HCT116 (cell line): ENCODE results near the gene LMLN. TPM values are rescaled to one million over a fixed set of nuclear protein-coding genes. Genes with fewer than 3 reads are reported as not detected.

Experiments used
- ATAC-seq: fragments of 200-7000 bp; cut with Tn5 transposase; 2 replicates; pipeline ENCODE4 v1.9.1; 2020; ENCODE audit warnings: mild to moderate bottlenecking, moderate library complexity
- BruUV-seq: library from RNA; stranded (reverse); fragments of 400-500 nt; replicated peaks from 2 replicates; lab custom pipeline; 2021; lab: Mats Ljungman, UMichigan
- CTCF ChIA-PET: fragments of 300-600 bp; sonication (Branson Sonifier 250); formaldehyde crosslinking; loops from one replicate; lab custom pipeline; 2021; ENCODE audit warnings: antibody characterized with exemption; lab: Charles Lee
- POLR2A ChIA-PET: fragments of 300-600, 350-600 bp; sonication (Branson Sonifier 250); formaldehyde crosslinking; loops from one replicate; lab custom pipeline; 2021; ENCODE audit warnings: antibody characterized with exemption; lab: Charles Lee
- RAD21 ChIA-PET, 2 experiments: fragments of 300-600 bp; sonication (Branson Sonifier 250); formaldehyde crosslinking; loops; one replicate each; lab custom pipeline; 2023; ENCODE audit warnings: low total read pairs in 2 of 2; ENCODE audit not compliant: uncharacterized antibody in 2 of 2, unreplicated experiment in 2 of 2, low non-redundant PET in 1 of 2; lab: Charles Lee
- DNase-seq: peaks from one replicate; pipeline ENCODE4 v3.0.0-alpha.2; 2010; ENCODE audit warnings: low read depth, low spot score
- H2AFZ ChIP-seq: fragments of 200-600 bp; shearing (Covaris generic), sonication (generic); 2 replicates; pipeline ENCODE4 v1.6.1; 2017; ENCODE audit warnings: low read depth, mixed run types, mixed read lengths, antibody characterized with exemption, low read length; ENCODE audit not compliant: poor library complexity, severe bottlenecking
- H3K27ac ChIP-seq: 2 replicates; pipeline ENCODE4 v1.5.1; 2012; ENCODE audit warnings: low read depth, low read length
- H3K27me3 ChIP-seq: fragments of 200-600 bp; sonication (generic); 2 replicates; pipeline ENCODE4 v1.6.1; 2016; ENCODE audit warnings: mixed run types, low read length, mixed read lengths; ENCODE audit not compliant: insufficient read depth
- H3K36me3 ChIP-seq, 2 experiments: fragments of 200-500 bp in 1 of 2; fragments of 200-600 bp in 1 of 2; sonication (Bioruptor generic) in 1 of 2; sonication (generic) in 1 of 2; 2 replicates each; pipeline versions ENCODE4 v1.5.1 to v1.6.1; 2014 to 2016; ENCODE audit warnings: low read length in 2 of 2, inconsistent platforms in 1 of 2, mixed read lengths in 1 of 2, mixed run types in 1 of 2; ENCODE audit not compliant: insufficient read depth in 2 of 2, control insufficient read depth in 1 of 2
- H3K4me1 ChIP-seq, 2 experiments: fragments of 200-600 bp in 1 of 2; sonication (generic) in 1 of 2; 2 replicates each; pipeline versions ENCODE4 v1.5.1 to v1.6.1; 2012 to 2017; ENCODE audit warnings: low read length in 2 of 2, inconsistent platforms in 1 of 2, mild to moderate bottlenecking in 1 of 2, mixed read lengths in 1 of 2, mixed run types in 1 of 2, moderate library complexity in 1 of 2; ENCODE audit not compliant: insufficient read depth in 2 of 2, control insufficient read depth in 1 of 2
- H3K4me2 ChIP-seq: fragments of 200-600 bp; sonication (generic); 2 replicates; pipeline ENCODE4 v1.6.1; 2017; ENCODE audit warnings: mixed run types, low read length, mixed read lengths
- H3K4me3 ChIP-seq, 2 experiments: fragments of 200-600 bp in 1 of 2; sonication (generic) in 1 of 2; replicated peaks in 1 of 2; 2 replicates each; pipeline ENCODE4 v1.5.1; 2011 to 2016; ENCODE audit warnings: low read length in 2 of 2, control low read depth in 1 of 2, low read depth in 1 of 2, mild to moderate bottlenecking in 1 of 2, mixed read lengths in 1 of 2, mixed run types in 1 of 2
- H3K79me2 ChIP-seq: fragments of 200-600 bp; sonication (generic); 2 replicates; pipeline ENCODE4 v1.6.1; 2017; ENCODE audit warnings: mild to moderate bottlenecking, mixed run types, low read length, moderate library complexity, mixed read lengths; ENCODE audit not compliant: insufficient read depth
- H3K9ac ChIP-seq: fragments of 200-600 bp; sonication (generic); 2 replicates; pipeline ENCODE4 v1.6.1; 2016; ENCODE audit warnings: low read length, mixed read lengths
- H3K9me2 ChIP-seq: fragments of 200-600 bp; sonication (generic), shearing (Covaris generic); 2 replicates; pipeline ENCODE4 v1.6.1; 2017; ENCODE audit warnings: mixed run types, mild to moderate bottlenecking, moderate library complexity; ENCODE audit not compliant: insufficient read depth
- H3K9me3 ChIP-seq, 2 experiments: fragments of 200-500 bp in 1 of 2; fragments of 200-600 bp in 1 of 2; sonication (Bioruptor generic) in 1 of 2; sonication (generic) in 1 of 2; 2 replicates each; pipeline ENCODE4 v1.6.1; 2014 to 2017; ENCODE audit warnings: low read length in 2 of 2, mixed read lengths in 2 of 2, inconsistent platforms in 1 of 2, low read depth in 1 of 2, mild to moderate bottlenecking in 1 of 2, mixed run types in 1 of 2, moderate library complexity in 1 of 2; ENCODE audit not compliant: control insufficient read depth in 1 of 2, insufficient read depth in 1 of 2
- H4K20me1 ChIP-seq: fragments of 200-600 bp; sonication (generic), shearing (Covaris generic); 2 replicates; pipeline ENCODE4 v1.6.1; 2017; ENCODE audit warnings: mixed run types, mild to moderate bottlenecking, moderate library complexity; ENCODE audit not compliant: insufficient read depth
- ATF3 ChIP-seq: IDR thresholded peaks from 2 replicates; pipeline ENCODE4 v1.6.1; 2012
- CTCF ChIP-seq, 3 experiments: fragments of 200-600 bp in 1 of 3; sonication (generic) in 1 of 3; IDR thresholded peaks in 2 of 3; conservative IDR thresholded peaks in 1 of 3; 2 replicates each; pipeline ENCODE4 v1.5.1; 2012 to 2017; ENCODE audit warnings: low read depth in 2 of 3, low read length in 2 of 3, antibody characterized with exemption in 1 of 3, borderline replicate concordance in 1 of 3, control low read depth in 1 of 3, mild to moderate bottlenecking in 1 of 3, mixed read lengths in 1 of 3, mixed run types in 1 of 3, moderate library complexity in 1 of 3; ENCODE audit not compliant: insufficient read depth in 1 of 3
- EZH2 ChIP-seq: fragments of 200-600 bp; sonication (generic); IDR thresholded peaks from 2 replicates; pipeline ENCODE4 v1.6.1; 2017; ENCODE audit warnings: antibody characterized with exemption, mixed run types
- JUND ChIP-seq: IDR thresholded peaks from 2 replicates; pipeline ENCODE4 v1.6.1; 2012
- MAX ChIP-seq: IDR thresholded peaks from 2 replicates; pipeline ENCODE4 v1.6.1; 2012
- RAD21 ChIP-seq: IDR thresholded peaks from 2 replicates; pipeline ENCODE4 v1.6.1; 2012; ENCODE audit warnings: low read depth, mild to moderate bottlenecking
- REST ChIP-seq: IDR thresholded peaks from 2 replicates; pipeline ENCODE4 v1.6.1; 2012; ENCODE audit warnings: low read depth
- SP1 ChIP-seq: IDR thresholded peaks from 2 replicates; pipeline ENCODE4 v1.6.1; 2012; ENCODE audit warnings: low read depth
- intact Hi-C: fragments of 100-400 bp; cut with micrococcal nuclease; formaldehyde crosslinking; loops from 2 replicates; pipeline ENCODE4 v1.10.0; 2022
- total RNA-seq: library from RNA; stranded (reverse); gene quantifications from one replicate; pipeline ENCODE4 v1.2.1, GENCODE V29; 2021; ENCODE audit not compliant: unreplicated experiment

LMLN gene
- total RNA-seq, 1 experiment from 2014 or later = 7.2 TPM

GRCh38 chr3:197940745-197941384 is 19.2 kb upstream of the LMLN start:
- Histone ChIP-seq H3K27ac (no peak overlapping the region), H3K4me3 (no peak overlapping the region), H4K20me1 (no peaks in the 10 kb centered on the region), H2AFZ (no peak overlapping the region), H3K4me1 (no peaks in the 10 kb centered on the region), H3K9me2 (no peaks in the 10 kb centered on the region), H3K9ac (no peak overlapping the region), H3K36me3 (no peaks in the 10 kb centered on the region), H3K4me2 (no peak overlapping the region), H3K9me3 (no peaks in the 10 kb centered on the region), H3K79me2 (no peaks in the 10 kb centered on the region), H3K27me3 (no peaks in the 10 kb centered on the region)
- intact Hi-C loops = no loop called here
- ChIA-PET RAD21 (no interaction called here), POLR2A (no interaction called here), CTCF (no interaction called here)
- BruUV-seq = no TSS peak
- TF ChIP-seq EZH2 (no peak), MAX (no peak), SP1 (no peak)
- DNase-seq (no peak), ATAC-seq (no peak)

- RAD21 ChIA-PET = no interaction called here
These were observed 17.0 kb upstream of the LMLN start for GRCh38 chr3:197942956-197943556.

More at GRCh38 chr3:197942956-197943556, 17.0 kb upstream of the LMLN start:
- Histone ChIP-seq H3K36me3 (no peaks in the 10 kb centered on the region), H3K9me3 (no peaks in the 10 kb centered on the region), H3K4me3 (no peak overlapping the region), H4K20me1 (no peaks in the 10 kb centered on the region), H3K27ac (no peak overlapping the region), H2AFZ (no peak overlapping the region), H3K4me1 (no peaks in the 10 kb centered on the region), H3K9ac (no peak overlapping the region), H3K27me3 (no peaks in the 10 kb centered on the region), H3K9me2 (no peaks in the 10 kb centered on the region), H3K4me2 (no peak overlapping the region), H3K79me2 (no peaks in the 10 kb centered on the region)
- ChIA-PET POLR2A (no interaction called here), CTCF (interaction anchor here (0.7 to 1.6 kb wide), 5 partner anchors 14 to 79 kb away, joined by 3 to 8 read pairs (median 4); no protein-coding TSS in a partner anchor)
- TF ChIP-seq REST (no peak), ATF3 (no peak), CTCF (IDR thresholded peaks at IDR 0.05 in 2 of 3, conservative IDR thresholded peaks at IDR 0.05 in 1 of 3; ENCODE audit: borderline replicate concordance in 1 of 3, insufficient read depth in 1 of 3, low read depth in 2 of 3, low read length in 2 of 3) (peak; percentile 51 to 83 (median 74); a peak in 5 of 6 replicates), RAD21 (peak; percentile 54), JUND (no peak)
- DNase-seq = peak; percentile 61
- peak; percentile 81 for ATAC-seq
- intact Hi-C loops = loop anchor here (1.0 kb wide), 1 partner anchor 38 kb away; no protein-coding TSS in a partner anchor
- BruUV-seq = no TSS peak
